ENCODE data around the gene ACTA1. TPM values are rescaled to one million over a fixed set of nuclear protein-coding genes. Genes with fewer than 3 reads are reported as not detected.

Gene ACTA1
- total RNA-seq, 1 donor from 2014 or later, result 0.41 TPM

Small RNA genes lying within 50 kb of the gene (small RNA-seq; reads per million reads assigned to genes)
- gene RN7SKP276 (not detected), gene RNU6-180P (0.08 reads per million)

Other genes with a start within 250 kb of the ACTA1 start
- gene RAB4A, start 163.0 kb downstream of the ACTA1 start, total RNA-seq, result 38.7 TPM
- gene CCSAP, start 91.0 kb downstream of the ACTA1 start, total RNA-seq, result 224 TPM
- 65.6 TPM for gene NUP133, start 74.2 kb upstream of the ACTA1 start, total RNA-seq
- gene ABCB10, start 124.6 kb upstream of the ACTA1 start, total RNA-seq, result 18.8 TPM
- 32.2 TPM for gene TAF5L, start 192.0 kb upstream of the ACTA1 start, total RNA-seq
- 14.7 TPM for gene URB2, start 192.2 kb upstream of the ACTA1 start, total RNA-seq